Fibroblast of skin of right quadriceps (primary cell): ENCODE measurements around the gene CNNM3.
A peak's percentile ranks its signal among the peaks of the same experiment; 100 is the strongest.
"Not testable (repeated sequence)": the region's sequence is repeated elsewhere in the genome, so short reads cannot be mapped to it uniquely, and the experiment has no call there.

Source experiments
- DNase-seq: peaks from one replicate; pipeline ENCODE4 v3.0.0-alpha.2; 2013

The CNNM3 gene

DNA sequence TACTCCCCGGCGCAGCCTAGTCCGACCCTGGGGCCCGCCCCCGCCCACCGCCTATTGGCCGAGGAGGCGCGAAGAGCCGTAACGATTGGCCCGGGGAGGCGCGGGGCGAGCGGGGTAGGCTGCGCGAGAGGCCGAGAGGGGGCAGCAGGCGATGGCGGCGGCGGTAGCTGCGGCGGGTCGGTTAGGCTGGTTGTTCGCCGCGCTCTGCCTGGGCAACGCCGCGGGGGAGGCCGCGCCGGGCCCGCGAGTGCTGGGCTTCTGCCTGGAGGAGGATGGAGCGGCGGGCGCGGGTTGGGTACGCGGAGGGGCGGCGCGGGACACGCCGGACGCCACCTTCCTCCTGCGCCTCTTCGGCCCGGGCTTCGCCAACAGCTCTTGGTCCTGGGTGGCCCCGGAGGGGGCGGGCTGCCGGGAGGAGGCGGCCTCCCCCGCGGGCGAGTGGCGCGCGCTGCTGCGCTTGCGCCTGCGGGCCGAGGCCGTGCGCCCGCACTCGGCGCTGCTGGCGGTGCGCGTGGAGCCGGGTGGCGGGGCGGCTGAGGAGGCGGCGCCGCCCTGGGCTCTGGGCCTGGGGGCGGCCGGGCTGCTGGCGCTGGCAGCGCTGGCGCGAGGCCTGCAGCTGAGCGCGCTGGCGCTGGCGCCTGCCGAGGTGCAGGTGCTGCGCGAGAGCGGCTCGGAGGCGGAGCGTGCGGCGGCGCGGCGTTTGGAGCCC is at the start of gene CNNM3:
Gene CNNM3 (plus strand): TSS at position 142 of the 709 bp plus-strand sequence. CDS start 10 bp downstream, at position 152.
- DNase-seq, result peak; percentile 89

DNA sequence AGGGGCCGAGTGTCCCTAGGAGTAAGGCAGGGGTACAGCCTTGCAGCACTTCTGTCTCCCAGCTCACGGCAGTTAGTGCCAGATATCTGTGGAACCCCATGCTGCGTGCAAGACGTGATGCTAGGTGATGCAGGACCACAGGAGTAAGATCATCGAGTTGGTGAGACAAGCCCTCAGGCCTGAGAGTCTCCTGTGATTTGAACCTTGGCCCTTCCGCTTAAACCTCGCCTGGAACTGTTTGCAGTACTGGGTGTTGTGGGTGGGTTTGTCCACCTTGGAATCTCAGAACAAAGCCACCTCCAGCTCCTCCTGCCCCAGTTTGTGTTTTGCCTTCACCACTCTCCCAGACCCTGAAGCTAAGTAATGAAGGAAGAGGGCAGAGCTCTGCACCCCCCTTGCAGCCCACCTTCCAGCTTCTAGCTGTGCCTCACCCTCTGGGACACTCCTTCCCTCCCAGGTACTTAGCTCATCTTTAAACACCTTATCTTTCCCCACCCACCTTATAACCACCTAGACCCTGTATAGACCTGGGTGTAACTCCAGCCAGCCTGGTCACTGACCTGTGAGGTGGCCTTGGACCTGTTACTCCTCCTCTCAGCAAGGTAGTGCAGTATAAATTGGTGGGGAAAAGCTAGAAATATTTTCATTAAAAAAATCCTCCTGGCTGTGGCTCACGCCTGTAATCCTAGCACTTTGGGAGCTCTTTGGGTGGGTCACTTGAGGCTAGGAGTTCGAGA is 48.8 kb upstream of the CNNM3 start:
- DNase-seq, result no peak

DNA sequence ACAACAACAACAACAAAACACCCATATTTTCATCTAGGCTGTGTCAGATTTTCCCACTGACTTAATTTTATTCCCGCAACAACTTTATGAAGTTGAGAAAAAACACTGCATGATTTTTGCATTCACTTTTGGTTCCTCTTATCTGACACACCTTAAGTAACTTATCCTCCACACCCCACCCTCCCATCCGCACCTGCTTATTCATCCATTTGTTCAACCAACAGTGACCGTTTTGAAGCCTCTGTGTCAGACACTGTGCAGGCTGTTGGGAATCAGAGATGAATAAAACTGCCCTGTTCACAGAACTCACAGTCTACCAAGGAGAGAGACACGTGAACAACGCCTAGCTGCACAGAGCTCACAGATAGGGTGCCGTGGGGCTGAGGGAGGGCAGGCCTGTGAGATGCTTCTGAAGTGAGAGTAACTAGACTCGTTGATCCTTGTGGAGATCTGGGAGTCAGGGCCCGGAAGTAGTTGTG is 47.9 kb upstream of the CNNM3 start:
- DNase-seq, result no peak

DNA sequence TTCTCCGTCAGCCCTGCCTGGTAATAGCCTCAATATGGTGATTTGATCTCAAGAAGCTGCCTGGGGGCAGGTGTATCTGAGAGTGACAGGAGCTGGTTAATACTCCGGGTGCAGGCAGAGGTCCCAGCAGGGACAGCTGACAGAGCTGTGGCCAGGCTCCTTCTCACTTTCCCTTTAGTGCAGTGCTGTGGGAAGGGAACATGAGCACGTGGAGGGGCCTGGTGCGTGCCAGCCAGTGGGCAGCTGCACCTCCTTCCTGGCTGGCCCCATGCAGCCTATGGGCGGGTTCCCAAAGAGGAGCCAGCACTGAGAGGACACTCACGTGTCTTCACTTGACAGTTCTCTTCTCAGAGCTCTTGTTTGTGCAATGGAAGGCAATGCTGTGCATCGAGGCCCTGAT is 46.3 kb upstream of the CNNM3 start:
- no peak for DNase-seq

DNA sequence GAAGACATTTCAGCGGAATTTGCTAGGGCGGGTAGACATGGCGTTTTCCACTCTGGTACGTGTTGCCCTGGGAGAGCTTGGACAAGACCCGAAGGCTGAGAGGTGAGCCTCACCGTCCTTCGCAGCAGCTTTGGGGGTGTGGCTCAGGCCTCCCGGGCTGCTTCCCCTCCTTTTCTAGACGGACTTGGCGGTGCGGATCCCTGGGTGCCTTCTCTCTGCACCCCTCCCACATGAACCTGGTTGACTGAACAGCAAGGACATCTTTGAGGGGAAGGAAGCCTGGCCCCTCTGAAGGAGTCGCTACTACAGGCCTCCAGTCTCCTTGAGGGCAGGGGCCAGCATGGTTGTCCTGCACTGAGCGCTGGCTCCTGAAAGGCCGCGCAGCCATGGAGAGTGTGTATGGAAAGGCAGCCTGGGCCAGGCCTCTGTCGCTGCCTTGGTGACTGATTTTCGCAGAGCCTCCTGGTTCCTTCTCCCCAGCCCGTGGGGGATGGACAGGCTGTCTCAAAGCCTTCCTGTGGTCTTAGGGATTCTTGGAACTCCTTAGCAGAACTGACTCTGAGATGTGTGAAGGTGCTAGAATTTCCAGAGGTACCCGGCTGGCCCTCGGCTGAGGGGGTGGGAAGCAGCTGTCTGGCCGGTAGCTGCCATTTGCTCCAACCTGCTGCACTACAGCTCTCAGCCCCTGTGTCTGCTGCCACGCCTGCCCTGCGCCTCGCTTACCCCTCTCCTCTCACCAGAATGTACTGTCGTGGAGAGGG is 45.4 kb upstream of the CNNM3 start:
- DNase-seq, result no peak

DNA sequence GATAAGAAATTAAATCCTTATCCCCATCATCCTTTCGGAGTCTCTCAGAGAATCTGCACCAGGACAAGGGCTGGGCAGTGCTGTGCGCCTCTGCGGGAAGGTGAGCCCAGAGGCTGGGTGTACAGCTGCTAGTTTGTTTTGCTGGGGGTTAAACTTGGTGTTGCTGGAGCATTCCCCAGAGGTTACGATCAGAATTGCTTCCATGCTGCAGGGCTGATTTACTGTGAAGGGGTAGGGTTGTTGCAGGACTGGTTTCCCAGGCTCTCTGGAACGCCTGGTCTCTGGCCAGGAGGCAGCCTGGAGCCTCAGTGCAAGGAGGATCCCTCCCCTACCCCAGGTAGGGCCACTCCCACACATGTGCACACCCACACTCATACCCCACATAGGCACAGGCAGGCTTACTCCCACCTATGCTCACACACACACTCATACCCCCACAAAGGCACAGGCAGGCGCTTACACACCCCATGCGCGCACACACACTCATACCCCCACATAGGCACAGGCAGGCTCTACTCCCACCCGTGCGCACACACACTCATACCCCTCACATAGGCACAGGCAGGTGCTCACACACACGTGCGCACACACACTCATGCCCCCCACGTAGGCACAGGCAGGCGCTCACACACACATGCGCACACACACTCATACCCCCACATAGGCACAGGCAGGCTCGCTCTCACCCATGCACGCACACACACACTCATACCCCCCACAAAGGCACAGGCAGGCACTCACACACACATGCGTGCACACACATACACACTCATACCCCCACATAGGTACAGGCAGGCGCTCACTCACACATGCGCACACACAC is 44.1 kb upstream of the CNNM3 start:
- no peak for DNase-seq

DNA sequence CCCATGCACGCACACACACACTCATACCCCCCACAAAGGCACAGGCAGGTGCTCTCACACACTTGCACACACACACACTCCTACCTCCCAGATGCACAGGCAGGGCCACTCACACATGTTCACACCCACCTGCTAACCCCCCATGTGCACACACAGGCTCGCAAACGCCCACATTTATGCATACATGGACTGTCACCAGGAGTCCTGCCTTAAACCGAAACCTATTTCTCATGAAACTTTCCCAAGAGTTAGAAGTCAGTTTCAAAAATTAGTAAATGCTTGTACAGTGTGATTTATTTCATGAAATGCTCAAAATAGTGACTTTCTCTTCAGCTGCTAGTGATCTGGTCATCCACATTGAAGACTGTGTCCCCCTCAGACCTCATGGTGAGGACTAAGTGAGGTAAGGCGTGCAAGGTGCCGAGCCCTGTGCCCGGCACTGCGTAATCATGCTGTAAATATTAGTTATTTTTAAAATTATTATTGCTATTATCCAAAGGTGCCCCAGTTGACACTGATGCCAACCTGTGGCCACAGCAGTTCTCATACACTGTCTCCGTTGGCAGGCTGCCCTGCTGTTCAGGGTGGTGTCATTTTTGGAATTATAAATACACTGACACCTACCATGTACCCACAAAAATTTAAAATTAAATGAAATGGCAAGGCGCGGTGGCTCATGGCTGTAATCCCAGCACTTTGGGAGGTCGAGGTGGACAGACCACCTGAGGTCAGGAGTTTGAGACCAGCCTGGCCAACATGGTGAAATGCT is 43.0 kb upstream of the CNNM3 start:
- DNase-seq, result no peak

DNA sequence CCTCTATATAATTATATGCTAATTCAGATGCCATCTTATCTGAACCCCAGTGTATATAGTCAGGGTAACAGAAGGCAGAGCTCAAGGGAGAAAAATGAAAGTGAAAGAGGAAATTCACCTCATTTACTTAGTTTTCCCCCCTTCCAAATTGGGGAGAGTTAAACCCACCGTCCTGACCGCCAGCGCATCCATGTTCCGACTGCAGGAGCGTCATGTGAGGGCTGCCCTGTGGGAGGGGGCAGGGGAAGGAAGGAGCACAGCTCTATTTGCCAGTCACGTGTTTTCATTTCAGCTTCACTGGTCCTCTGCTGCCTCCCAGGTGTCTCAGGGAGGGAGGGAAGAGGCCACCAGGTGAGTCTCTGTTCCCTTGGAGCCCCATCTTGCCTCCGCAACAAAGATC is 42.1 kb upstream of the CNNM3 start:
- no peak for DNase-seq

DNA sequence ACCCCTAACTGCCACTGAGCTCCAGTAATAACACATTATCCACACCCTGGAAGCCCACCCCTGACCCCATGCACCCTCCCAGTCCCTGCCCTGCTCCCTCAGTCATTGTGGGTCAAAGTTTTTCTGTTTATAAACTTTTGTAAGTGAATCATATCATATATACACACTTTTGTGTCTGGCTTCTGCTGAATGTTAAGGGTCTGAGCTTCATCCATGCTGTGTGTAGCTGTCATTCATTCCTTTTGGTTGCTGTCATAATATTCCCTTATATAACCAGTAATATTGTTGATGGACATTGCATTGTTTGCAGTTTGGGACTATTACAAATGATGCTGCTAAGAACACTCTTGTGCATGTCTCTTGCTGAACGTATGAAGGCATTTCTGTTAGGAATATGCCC is 40.9 kb upstream of the CNNM3 start:
- no peak for DNase-seq

DNA sequence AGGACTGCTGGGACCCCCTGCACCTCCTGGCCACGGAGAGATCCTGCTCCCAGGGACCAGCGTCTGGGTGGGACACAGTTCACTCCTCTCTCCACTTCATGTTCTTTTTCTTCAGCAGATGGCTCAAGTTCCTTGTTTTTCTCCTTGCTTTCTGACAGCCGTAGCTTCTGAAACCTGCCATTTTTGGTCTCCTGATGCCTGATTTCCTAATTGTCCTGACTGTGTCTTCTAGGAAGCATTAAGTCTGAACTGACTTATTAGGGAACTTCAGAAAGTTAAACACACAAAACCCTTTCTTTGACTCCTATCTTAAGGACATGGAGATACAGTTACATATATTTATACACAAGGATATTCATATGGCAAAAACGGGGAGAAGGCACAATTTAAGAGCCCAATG is 32.7 kb upstream of the CNNM3 start:
- DNase-seq, result no peak

DNA sequence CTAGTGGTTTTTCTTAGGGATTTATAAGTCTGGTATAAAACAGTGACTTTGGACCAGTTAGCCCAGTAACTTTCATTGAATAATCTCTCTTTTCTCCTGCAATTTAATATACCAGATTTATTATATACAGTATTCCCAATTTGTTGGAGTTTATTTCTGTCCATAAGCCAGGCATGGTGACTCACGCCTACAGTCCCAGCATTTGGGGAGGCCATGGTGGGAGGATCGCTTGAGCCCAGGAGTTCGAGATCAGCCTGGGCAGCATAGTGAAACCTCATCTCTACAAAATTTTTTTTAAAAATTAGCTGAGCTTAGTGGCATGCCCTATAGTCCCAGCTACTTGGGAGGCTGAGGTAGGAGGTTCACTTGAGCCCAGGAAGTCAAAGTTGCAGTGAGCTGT is 28.7 kb upstream of the CNNM3 start:
- no peak for DNase-seq

DNA sequence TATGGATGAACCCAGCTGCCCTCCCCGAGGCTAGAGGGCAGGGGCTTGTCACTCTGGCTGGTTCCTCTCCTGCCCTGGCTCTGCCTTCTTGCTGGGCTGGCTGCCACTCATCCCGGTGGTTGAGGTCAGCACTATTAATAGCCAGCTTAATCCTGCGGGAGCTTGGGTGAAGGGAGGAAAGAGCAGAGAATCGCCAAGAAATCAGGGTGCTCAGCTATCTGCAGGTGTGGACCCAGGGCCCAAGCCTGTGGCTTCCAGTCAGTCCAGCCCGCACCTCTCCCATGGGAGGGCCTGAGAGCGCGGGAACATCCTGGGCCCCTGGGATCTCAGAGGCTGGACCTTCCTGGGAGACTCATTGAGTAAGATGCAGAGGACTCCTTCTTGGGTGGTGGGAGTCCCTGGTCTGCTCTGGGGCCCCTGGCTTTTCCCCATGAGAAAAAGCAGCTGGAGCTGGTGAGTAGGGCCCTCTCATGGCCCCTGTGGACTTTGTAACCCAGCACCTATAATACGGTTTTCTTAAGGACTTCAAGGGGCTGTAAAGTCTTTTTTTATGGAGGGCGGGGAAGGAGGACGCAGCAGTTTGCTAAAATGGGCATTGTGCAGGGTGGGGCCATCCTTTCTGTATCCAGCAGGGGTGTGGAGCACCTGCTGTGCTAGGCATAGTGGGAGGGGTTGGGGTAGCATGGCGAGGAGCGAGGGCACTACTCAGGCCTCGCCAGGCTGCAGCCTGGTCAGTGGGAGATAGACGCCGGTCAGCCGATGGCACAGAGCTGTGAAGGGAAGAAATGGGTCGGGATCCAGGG is 27.4 kb upstream of the CNNM3 start:
- DNase-seq, result no peak

DNA sequence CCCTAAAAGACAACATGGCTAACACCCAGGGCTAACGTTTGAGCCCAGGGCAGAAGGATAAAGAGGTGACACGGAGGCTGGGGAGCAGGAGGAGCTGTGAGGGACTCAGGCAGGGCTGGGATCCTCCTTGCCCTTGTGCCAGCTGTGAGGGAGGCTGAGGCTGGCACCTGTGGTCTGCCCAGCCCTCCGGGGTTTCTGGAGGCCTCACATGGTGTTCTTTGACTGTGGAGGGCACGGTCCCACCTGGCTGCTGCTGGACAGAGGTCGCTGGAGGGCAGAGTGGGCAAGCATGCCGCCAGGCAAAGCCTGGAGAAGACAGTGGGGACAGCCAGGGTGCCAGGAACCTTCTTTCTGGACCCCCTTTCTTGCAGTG is 26.8 kb upstream of the CNNM3 start:
- DNase-seq, result no peak

DNA sequence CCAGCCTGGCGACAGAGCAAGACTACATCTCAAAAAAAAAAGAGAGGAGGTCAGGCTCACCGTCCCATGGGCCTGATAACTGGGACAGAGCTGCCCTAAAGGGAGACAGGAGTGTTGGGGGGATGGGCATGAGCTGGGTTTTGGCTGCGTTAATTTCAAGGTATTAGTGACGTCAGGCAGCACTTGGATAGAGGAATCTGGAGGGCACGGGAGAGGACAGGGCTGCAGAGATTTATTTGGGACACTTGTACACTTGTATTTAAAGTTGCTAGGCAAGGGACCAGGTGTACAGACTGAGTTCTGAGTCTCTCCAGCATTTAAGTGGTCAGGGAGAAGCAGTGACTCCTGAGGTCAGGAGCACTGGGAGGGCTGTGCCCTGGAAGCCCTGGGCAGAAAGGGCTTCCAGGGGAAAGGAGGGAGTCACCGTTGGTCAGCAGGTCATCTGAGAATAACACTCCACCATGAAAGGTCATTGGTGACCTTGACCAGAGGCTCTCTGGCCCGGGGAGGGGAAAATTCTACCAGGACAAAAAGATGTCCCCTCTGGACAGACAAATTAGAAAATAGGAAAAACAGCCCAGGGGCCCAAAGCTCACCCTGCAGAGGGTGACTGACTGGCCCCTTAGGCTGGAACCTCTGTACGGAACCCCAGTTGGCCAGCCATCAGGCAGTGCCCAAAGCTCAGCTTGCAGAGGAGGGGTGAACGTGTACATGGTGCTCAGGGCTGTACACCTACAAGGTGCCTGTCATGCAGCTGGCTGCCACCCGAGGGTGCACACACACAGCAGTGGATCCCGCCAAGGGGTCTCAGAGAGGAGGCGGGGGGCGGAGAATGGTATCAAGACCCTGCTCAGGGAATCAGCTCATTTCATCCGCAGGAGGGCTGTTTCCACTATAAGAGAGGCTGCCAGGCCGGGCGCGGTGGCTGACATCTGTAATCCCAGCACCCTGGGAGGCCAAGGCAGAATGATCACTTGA is 23.0 kb upstream of the CNNM3 start:
- DNase-seq, result no peak

DNA sequence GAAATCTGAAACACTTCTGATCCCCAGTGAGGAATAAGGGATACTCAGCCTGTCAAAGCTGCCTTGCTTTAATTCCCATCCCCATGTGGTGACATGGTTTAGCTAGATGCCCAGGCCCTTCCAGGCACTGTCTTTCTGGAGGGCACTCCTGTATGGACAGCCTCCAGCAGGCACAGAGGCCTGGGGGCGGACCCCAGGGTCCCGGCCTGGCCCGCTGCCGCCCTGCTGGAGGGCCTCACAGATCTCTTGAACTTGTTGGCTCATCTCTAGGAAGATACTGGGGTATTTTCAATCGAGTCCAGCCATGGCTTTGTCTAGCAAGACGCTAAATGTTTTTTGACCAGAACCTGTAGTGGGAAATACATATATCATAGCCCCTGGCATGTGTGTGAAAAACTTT is 21.0 kb upstream of the CNNM3 start:
- no peak for DNase-seq

DNA sequence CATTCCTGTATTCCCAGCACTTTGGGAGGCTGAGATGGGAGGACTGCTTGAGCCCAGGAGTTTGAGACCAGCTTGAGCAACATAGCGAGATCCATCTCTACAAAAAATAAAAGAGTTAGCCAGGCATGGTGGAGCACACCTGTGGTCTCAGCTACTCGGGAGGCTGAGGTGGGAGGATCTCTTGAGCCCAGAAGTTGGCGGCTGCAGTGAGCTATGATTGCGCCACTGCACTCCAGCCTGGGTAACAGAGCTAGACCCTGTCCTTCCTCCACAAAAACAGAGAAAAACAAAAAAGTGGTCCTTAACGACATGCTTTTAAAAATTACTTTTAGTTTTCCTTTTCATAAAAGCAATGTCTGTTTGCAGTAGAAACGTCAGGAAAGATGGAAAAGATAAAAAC is 19.6 kb upstream of the CNNM3 start:
- DNase-seq, result not testable (repeated sequence)

DNA sequence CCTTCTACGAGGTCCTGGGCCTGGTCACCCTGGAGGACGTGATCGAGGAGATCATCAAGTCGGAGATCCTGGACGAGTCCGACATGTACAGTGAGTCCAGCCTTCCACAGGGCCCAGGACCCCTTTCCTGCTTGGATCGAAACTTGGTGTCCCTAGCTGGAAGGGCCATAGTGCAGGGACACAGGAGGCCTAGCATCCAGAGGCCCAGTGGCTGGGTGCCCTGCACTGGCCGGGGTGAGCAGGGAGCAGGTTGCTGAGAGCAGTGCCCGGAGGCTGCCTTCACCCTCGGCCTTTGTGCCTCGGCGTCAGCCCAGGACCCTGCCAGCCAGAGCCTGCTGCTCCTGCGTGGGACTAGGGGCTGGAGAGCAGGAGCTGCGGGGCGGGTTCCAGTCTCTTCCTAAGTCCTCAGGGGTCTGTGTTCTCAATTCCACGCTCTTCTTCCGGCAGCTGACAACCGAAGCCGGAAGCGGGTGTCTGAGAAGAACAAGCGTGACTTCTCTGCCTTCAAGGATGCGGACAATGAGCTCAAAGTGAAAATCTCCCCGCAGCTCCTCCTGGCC is 18.9 kb upstream of the CNNM3 start:
- no peak for DNase-seq

DNA sequence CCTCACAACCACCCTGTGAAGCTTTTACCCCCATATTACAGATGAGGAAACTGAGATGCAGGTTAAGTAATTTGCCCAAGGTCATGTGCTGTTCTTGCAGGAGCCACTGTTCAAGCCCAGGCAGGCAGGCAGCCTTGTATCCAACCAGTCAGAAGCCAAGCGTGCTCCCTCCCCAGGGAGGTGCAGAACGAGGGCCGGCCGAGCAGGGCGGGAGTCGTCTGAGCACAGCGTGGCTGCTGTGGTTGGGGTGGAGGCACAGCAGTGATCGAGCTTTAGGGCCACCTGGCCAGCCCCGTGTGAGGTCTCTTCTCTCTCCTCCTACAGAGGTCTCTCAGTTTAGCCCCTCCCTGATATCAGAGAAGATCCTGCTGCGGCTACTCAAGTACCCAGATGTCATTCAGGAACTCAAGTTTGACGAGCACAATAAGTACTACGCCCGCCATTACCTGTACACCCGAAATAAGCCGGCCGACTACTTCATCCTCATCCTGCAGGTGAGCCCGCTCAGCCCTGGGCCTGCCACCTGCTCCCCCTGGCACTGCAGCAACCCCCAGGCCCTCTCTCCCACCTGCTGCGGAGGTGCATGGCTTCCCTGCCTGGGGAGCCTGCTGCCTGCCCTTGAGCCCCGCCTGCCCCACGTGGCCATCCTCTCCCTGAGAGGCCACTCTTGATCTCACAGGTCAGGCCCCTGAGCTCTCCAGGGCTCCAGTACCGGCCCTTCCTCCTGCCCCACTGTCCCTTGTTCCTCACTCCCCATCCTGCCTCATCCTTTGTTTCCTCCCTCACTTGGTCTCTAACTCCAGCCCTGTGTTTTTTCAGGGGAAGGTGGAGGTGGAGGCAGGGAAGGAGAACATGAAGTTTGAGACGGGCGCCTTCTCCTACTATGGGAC is 17.1 kb upstream of the CNNM3 start:
- no peak for DNase-seq

DNA sequence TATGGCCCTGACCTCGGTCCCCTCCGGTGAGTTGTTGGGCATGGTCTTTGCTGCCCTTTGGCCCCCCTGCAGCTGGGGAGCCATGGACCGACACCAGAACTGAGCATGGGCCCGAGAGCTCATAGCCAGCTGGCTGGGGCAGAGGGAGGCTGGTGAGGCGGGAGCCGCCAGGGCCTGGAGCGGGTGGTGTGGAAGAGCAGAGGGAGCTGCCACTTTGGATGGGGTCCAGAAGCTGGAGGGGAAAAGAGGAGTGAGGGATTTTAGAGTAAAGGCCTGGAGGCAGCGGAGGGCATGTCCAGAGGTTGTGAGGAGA is 16.5 kb upstream of the CNNM3 start:
- no peak for DNase-seq
